ENCODE data around the gene NKAIN2.

Gene NKAIN2

GRCh38 chr6:124573953-124574352, 770.3 kb downstream of the NKAIN2 start:
- DNase-seq = no peak
- Histone ChIP-seq H2BK120ac (ENCODE audit: low read depth, low read length) (no peak overlapping the region), H3K9ac (ENCODE audit: low read length) (no peak overlapping the region), H3K27me3 (ENCODE audit: insufficient read depth, low read length, poor library complexity) (no peaks in the 10 kb centered on the region), H3K4me2 (ENCODE audit: low read length) (no peak overlapping the region), H3K4ac (ENCODE audit: low read depth, low read length) (no peak overlapping the region), H4K8ac (ENCODE audit: low read depth, low read length) (no peak overlapping the region), H2BK5ac (ENCODE audit: low read length) (no peak overlapping the region), H3K4me3 (ENCODE audit: low read length) (no peak overlapping the region), H2AK5ac (ENCODE audit: low read length) (no peak overlapping the region), H3K18ac (ENCODE audit: low read length) (no peak overlapping the region), H3K27ac (ENCODE audit: low read depth, low read length) (no peak overlapping the region), H3K56ac (ENCODE audit: low read length) (no peak overlapping the region), H2BK15ac (replicated peaks; ENCODE audit: low read depth) (no peak overlapping the region), H3K79me2 (ENCODE audit: control insufficient read depth, insufficient read depth, low read length) (no peaks in the 10 kb centered on the region), H3K36me3 (ENCODE audit: control insufficient read depth, insufficient read depth, low read length) (no peaks in the 10 kb centered on the region), H3K79me1 (ENCODE audit: low read length) (no peaks in the 10 kb centered on the region), H3K4me1 (ENCODE audit: control insufficient read depth, low read depth, low read length) (no peaks in the 10 kb centered on the region), H3K23ac (ENCODE audit: low read length) (no peak overlapping the region), H4K5ac (ENCODE audit: low read length) (no peak overlapping the region)
- no CpG with 5 or more reads among the region's 1 CpG for WGBS (ENCODE audit: extremely low coverage, insufficient coverage, low lambda C conversion rate)

GRCh38 chr6:124577734-124578281, 774.1 kb downstream of the NKAIN2 start:
- Histone ChIP-seq H3K23ac (ENCODE audit: low read length) (no peak overlapping the region), H2BK5ac (ENCODE audit: low read length) (no peak overlapping the region), H3K27ac (ENCODE audit: low read depth, low read length) (no peak overlapping the region), H3K4me3 (ENCODE audit: low read length) (no peak overlapping the region), H2BK120ac (ENCODE audit: low read depth, low read length) (no peak overlapping the region), H2AK5ac (ENCODE audit: low read length) (no peak overlapping the region), H2BK15ac (replicated peaks; ENCODE audit: low read depth) (no peak overlapping the region), H3K9ac (ENCODE audit: low read length) (no peak overlapping the region), H3K27me3 (ENCODE audit: insufficient read depth, low read length, poor library complexity) (no peaks in the 10 kb centered on the region), H3K4me2 (ENCODE audit: low read length) (no peak overlapping the region), H4K5ac (ENCODE audit: low read length) (no peak overlapping the region), H3K18ac (ENCODE audit: low read length) (no peak overlapping the region), H3K79me2 (ENCODE audit: control insufficient read depth, insufficient read depth, low read length) (no peaks in the 10 kb centered on the region), H4K8ac (ENCODE audit: low read depth, low read length) (no peak overlapping the region), H3K36me3 (ENCODE audit: control insufficient read depth, insufficient read depth, low read length) (no peaks in the 10 kb centered on the region), H3K79me1 (ENCODE audit: low read length) (no peaks in the 10 kb centered on the region), H3K56ac (ENCODE audit: low read length) (no peak overlapping the region), H3K4me1 (ENCODE audit: control insufficient read depth, low read depth, low read length) (no peaks in the 10 kb centered on the region), H3K4ac (ENCODE audit: low read depth, low read length) (no peak overlapping the region)
- DNase-seq = peak; percentile 5
- no CpG with 5 or more reads among the region's 2 CpGs for WGBS (ENCODE audit: extremely low coverage, insufficient coverage, low lambda C conversion rate)

- Histone ChIP-seq H3K23ac (ENCODE audit: low read length) (no peak overlapping the region), H3K9ac (ENCODE audit: low read length) (no peak overlapping the region), H2AK5ac (ENCODE audit: low read length) (no peak overlapping the region), H3K56ac (ENCODE audit: low read length) (no peak overlapping the region), H3K27ac (ENCODE audit: low read depth, low read length) (no peak overlapping the region), H2BK120ac (ENCODE audit: low read depth, low read length) (no peak overlapping the region), H3K79me1 (ENCODE audit: low read length) (no peaks in the 10 kb centered on the region), H3K4me3 (ENCODE audit: low read length) (no peak overlapping the region), H3K4me2 (ENCODE audit: low read length) (no peak overlapping the region), H3K4me1 (ENCODE audit: control insufficient read depth, low read depth, low read length) (no peaks in the 10 kb centered on the region), H4K5ac (ENCODE audit: low read length) (no peak overlapping the region), H3K18ac (ENCODE audit: low read length) (no peak overlapping the region), H2BK15ac (replicated peaks; ENCODE audit: low read depth) (no peak overlapping the region), H3K4ac (ENCODE audit: low read depth, low read length) (no peak overlapping the region), H3K27me3 (ENCODE audit: insufficient read depth, low read length, poor library complexity) (no peaks in the 10 kb centered on the region), H4K8ac (ENCODE audit: low read depth, low read length) (no peak overlapping the region), H3K36me3 (ENCODE audit: control insufficient read depth, insufficient read depth, low read length) (no peaks in the 10 kb centered on the region), H2BK5ac (ENCODE audit: low read length) (no peak overlapping the region), H3K79me2 (ENCODE audit: control insufficient read depth, insufficient read depth, low read length) (no peaks in the 10 kb centered on the region)
- peak; percentile 82 for DNase-seq
- no CpG with 5 or more reads among the region's 2 CpGs for WGBS (ENCODE audit: extremely low coverage, insufficient coverage, low lambda C conversion rate)
Measured at GRCh38 chr6:124590001-124590400, 786.3 kb downstream of the NKAIN2 start.

GRCh38 chr6:124599656-124600055, 796.0 kb downstream of the NKAIN2 start:
- Histone ChIP-seq H2AK5ac (ENCODE audit: low read length) (no peak overlapping the region), H3K9ac (ENCODE audit: low read length) (no peak overlapping the region), H4K8ac (ENCODE audit: low read depth, low read length) (no peak overlapping the region), H2BK5ac (ENCODE audit: low read length) (no peak overlapping the region), H3K4me1 (ENCODE audit: control insufficient read depth, low read depth, low read length) (no peaks in the 10 kb centered on the region), H2BK120ac (ENCODE audit: low read depth, low read length) (no peak overlapping the region), H3K4me3 (ENCODE audit: low read length) (no peak overlapping the region), H3K18ac (ENCODE audit: low read length) (no peak overlapping the region), H3K27ac (ENCODE audit: low read depth, low read length) (no peak overlapping the region), H3K36me3 (ENCODE audit: control insufficient read depth, insufficient read depth, low read length) (no peaks in the 10 kb centered on the region), H4K5ac (ENCODE audit: low read length) (no peak overlapping the region), H3K4me2 (ENCODE audit: low read length) (no peak overlapping the region), H3K56ac (ENCODE audit: low read length) (no peak overlapping the region), H3K79me1 (ENCODE audit: low read length) (no peaks in the 10 kb centered on the region), H3K79me2 (ENCODE audit: control insufficient read depth, insufficient read depth, low read length) (no peaks in the 10 kb centered on the region), H3K23ac (ENCODE audit: low read length) (no peak overlapping the region), H2BK15ac (replicated peaks; ENCODE audit: low read depth) (no peak overlapping the region), H3K4ac (ENCODE audit: low read depth, low read length) (no peak overlapping the region), H3K27me3 (ENCODE audit: insufficient read depth, low read length, poor library complexity) (no peaks in the 10 kb centered on the region)
- no peak for DNase-seq
- WGBS (ENCODE audit: extremely low coverage, insufficient coverage, low lambda C conversion rate) = no CpG with 5 or more reads among the region's 1 CpG

- no peak overlapping the region for H3K9ac ChIP-seq (ENCODE audit: low read length)
- H3K27ac ChIP-seq (ENCODE audit: low read depth, low read length) = no peak overlapping the region
- no peak overlapping the region for H3K4me3 ChIP-seq (ENCODE audit: low read length)
- H3K56ac ChIP-seq (ENCODE audit: low read length) = no peak overlapping the region
- WGBS (ENCODE audit: extremely low coverage, insufficient coverage, low lambda C conversion rate) = no CpG with 5 or more reads among the region's 3 CpGs
- H3K79me2 ChIP-seq (ENCODE audit: control insufficient read depth, insufficient read depth, low read length) = no peaks in the 10 kb centered on the region
- no peak overlapping the region for H3K18ac ChIP-seq (ENCODE audit: low read length)
- no peak overlapping the region for H2BK15ac ChIP-seq (replicated peaks; ENCODE audit: low read depth)
- H2AK5ac ChIP-seq (ENCODE audit: low read length) = no peak overlapping the region
- H3K4me2 ChIP-seq (ENCODE audit: low read length) = no peak overlapping the region
- no peak overlapping the region for H4K8ac ChIP-seq (ENCODE audit: low read depth, low read length)
- H3K4me1 ChIP-seq (ENCODE audit: control insufficient read depth, low read depth, low read length) = no peaks in the 10 kb centered on the region
- H3K36me3 ChIP-seq (ENCODE audit: control insufficient read depth, insufficient read depth, low read length) = no peaks in the 10 kb centered on the region
- H3K4ac ChIP-seq (ENCODE audit: low read depth, low read length) = no peak overlapping the region
- no peaks in the 10 kb centered on the region for H3K27me3 ChIP-seq (ENCODE audit: insufficient read depth, low read length, poor library complexity)
- no peak overlapping the region for H2BK120ac ChIP-seq (ENCODE audit: low read depth, low read length)
- H4K5ac ChIP-seq (ENCODE audit: low read length) = no peak overlapping the region
- H3K23ac ChIP-seq (ENCODE audit: low read length) = no peak overlapping the region
- H3K79me1 ChIP-seq (ENCODE audit: low read length) = no peaks in the 10 kb centered on the region
- H2BK5ac ChIP-seq (ENCODE audit: low read length) = no peak overlapping the region
- DNase-seq = no peak
Measured at GRCh38 chr6:124604719-124605118, 801.1 kb downstream of the NKAIN2 start.

- H2BK5ac ChIP-seq (ENCODE audit: low read length) = no peak overlapping the region
- H2BK15ac ChIP-seq (replicated peaks; ENCODE audit: low read depth) = no peak overlapping the region
- no peak overlapping the region for H3K9ac ChIP-seq (ENCODE audit: low read length)
- no peak overlapping the region for H3K18ac ChIP-seq (ENCODE audit: low read length)
- H2BK120ac ChIP-seq (ENCODE audit: low read depth, low read length) = no peak overlapping the region
- H3K4ac ChIP-seq (ENCODE audit: low read depth, low read length) = no peak overlapping the region
- no peak overlapping the region for H3K23ac ChIP-seq (ENCODE audit: low read length)
- no peak overlapping the region for H3K27ac ChIP-seq (ENCODE audit: low read depth, low read length)
- H3K27me3 ChIP-seq (ENCODE audit: insufficient read depth, low read length, poor library complexity) = no peaks in the 10 kb centered on the region
- no peak for DNase-seq
- no peak overlapping the region for H4K5ac ChIP-seq (ENCODE audit: low read length)
- no peaks in the 10 kb centered on the region for H3K4me1 ChIP-seq (ENCODE audit: control insufficient read depth, low read depth, low read length)
- H3K4me3 ChIP-seq (ENCODE audit: low read length) = no peak overlapping the region
- no peaks in the 10 kb centered on the region for H3K79me2 ChIP-seq (ENCODE audit: control insufficient read depth, insufficient read depth, low read length)
- H2AK5ac ChIP-seq (ENCODE audit: low read length) = no peak overlapping the region
- no peak overlapping the region for H3K56ac ChIP-seq (ENCODE audit: low read length)
- no peaks in the 10 kb centered on the region for H3K79me1 ChIP-seq (ENCODE audit: low read length)
- H3K4me2 ChIP-seq (ENCODE audit: low read length) = no peak overlapping the region
- H4K8ac ChIP-seq (ENCODE audit: low read depth, low read length) = no peak overlapping the region
- no peaks in the 10 kb centered on the region for H3K36me3 ChIP-seq (ENCODE audit: control insufficient read depth, insufficient read depth, low read length)
Measured at GRCh38 chr6:124607119-124607627, 803.5 kb downstream of the NKAIN2 start.
